Fibroblast of lung (primary cell): ENCODE data around the gene ANKRD18B.
"Not testable (repeated sequence)": the region's sequence is repeated elsewhere in the genome, so short reads cannot be mapped to it uniquely, and the experiment has no call there.

Experiments used
- EZH2 ChIP-seq: IDR thresholded peaks from 2 replicates; pipeline ENCODE4 v1.5.1; 2012; ENCODE audit warnings: low read length, control low read depth, mild to moderate bottlenecking; ENCODE audit errors: missing control alignments
- TF ChIP-seq, protein P1 (sequence below), 2 donors: IDR thresholded peaks in 1 of 2; conservative IDR thresholded peaks in 1 of 2; 1 replicate in 1 of 2; 2 replicates in 1 of 2; pipeline ENCODE4 v1.5.1; 2011 to 2012; ENCODE audit warnings: low read length in 2 of 2, control low read depth in 1 of 2, inconsistent platforms in 1 of 2, low read depth in 1 of 2, mild to moderate bottlenecking in 1 of 2

DNA sequence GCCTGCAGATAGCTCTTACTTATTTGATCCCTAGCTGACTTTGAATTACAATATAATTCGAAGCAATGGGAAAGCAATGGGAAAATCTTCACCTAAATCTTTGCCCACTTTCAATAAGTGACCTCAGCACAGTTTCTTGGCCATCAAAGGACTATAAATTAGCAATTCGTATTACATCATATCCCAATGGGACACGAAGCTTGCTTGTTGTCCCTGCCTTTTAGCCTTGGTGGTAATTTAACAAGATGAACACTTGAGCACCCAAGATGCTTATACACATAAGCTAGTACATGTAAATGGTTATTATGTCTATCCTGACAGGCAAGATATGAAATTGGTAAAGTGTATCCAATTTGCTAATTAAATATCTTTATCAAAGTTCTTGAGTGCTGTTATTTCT is 9.9 kb downstream of the ANKRD18B start:
- TF ChIP-seq, protein P1, sequence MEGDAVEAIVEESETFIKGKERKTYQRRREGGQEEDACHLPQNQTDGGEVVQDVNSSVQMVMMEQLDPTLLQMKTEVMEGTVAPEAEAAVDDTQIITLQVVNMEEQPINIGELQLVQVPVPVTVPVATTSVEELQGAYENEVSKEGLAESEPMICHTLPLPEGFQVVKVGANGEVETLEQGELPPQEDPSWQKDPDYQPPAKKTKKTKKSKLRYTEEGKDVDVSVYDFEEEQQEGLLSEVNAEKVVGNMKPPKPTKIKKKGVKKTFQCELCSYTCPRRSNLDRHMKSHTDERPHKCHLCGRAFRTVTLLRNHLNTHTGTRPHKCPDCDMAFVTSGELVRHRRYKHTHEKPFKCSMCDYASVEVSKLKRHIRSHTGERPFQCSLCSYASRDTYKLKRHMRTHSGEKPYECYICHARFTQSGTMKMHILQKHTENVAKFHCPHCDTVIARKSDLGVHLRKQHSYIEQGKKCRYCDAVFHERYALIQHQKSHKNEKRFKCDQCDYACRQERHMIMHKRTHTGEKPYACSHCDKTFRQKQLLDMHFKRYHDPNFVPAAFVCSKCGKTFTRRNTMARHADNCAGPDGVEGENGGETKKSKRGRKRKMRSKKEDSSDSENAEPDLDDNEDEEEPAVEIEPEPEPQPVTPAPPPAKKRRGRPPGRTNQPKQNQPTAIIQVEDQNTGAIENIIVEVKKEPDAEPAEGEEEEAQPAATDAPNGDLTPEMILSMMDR (conservative IDR thresholded peaks at IDR 0.05 in 1 of 2, IDR thresholded peaks at IDR 0.05 in 1 of 2; ENCODE audit: low read depth in 1 of 2, low read length in 2 of 2), result not testable (repeated sequence)
- TF ChIP-seq EZH2, result not testable (repeated sequence)
